ENCODE data around the gene AGTRAP. TPM values are rescaled to one million over a fixed set of nuclear protein-coding genes. Genes with fewer than 3 reads are reported as not detected.

AGTRAP gene
- total and polyA plus RNA-seq, 2 donors (not counting 3 experiments of a cell fraction or from before 2014, with no cell fraction given), result 41.6 to 101 TPM

- H2AFZ ChIP-seq (ENCODE audit: low read depth, low read length), result no peak overlapping the region
- no peak for TF ChIP-seq CTCF (IDR thresholded peaks at IDR 0.05; ENCODE audit: extremely low read depth in 1 of 2, insufficient read depth in 1 of 2, low read depth in 1 of 2, low read length in 2 of 2)
- no peak for TF ChIP-seq POLR2AphosphoS5 (IDR thresholded peaks at IDR 0.05; ENCODE audit: insufficient read depth, low read depth, low read length)
- TF ChIP-seq, protein P1, sequence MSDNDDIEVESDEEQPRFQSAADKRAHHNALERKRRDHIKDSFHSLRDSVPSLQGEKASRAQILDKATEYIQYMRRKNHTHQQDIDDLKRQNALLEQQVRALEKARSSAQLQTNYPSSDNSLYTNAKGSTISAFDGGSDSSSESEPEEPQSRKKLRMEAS (IDR thresholded peaks at IDR 0.05; ENCODE audit: insufficient read depth, insufficient read length), result no peak
- TF ChIP-seq FOS (IDR thresholded peaks at IDR 0.05; ENCODE audit: borderline replicate concordance, insufficient read depth, low read length), result no peak
- no peak for TF ChIP-seq EZH2 (IDR thresholded peaks at IDR 0.05; ENCODE audit: borderline replicate concordance, low read depth, low read length, severe bottlenecking)
- no peak for TF ChIP-seq POLR2A (IDR thresholded peaks at IDR 0.05; ENCODE audit: low read depth, low read length)
- TF ChIP-seq MYC (IDR thresholded peaks at IDR 0.05; ENCODE audit: low read depth, low read length), result no peak
- no peak for TF ChIP-seq GATA2 (IDR thresholded peaks at IDR 0.05; ENCODE audit: insufficient read depth, insufficient read length, low read depth, low read length)
- no peak for TF ChIP-seq JUN (IDR thresholded peaks at IDR 0.05; ENCODE audit: borderline replicate concordance, insufficient read depth, insufficient read length, low read depth)
- ChIA-PET CTCF (interaction anchor here (0.7 to 9.8 kb wide), 21 partner anchors 11 to 682 kb away, joined by 3 to 170 read pairs (median 6); partner anchors contain the start of genes AGTRAP, CLCN6, FBXO2 and FBXO44), POLR2A (interaction anchor here (1.0 to 1.6 kb wide), 2 partner anchors 24 to 56 kb away, joined by 3 to 5 read pairs; partner anchors contain the start of gene FBXO6)
- no peaks in the 10 kb centered on the region for H4K20me1 ChIP-seq (replicated peaks; ENCODE audit: control insufficient read depth, extremely low read depth, insufficient read depth, low read length)
- DNase-seq (ENCODE audit: low read depth, low spot score) (no peak), FAIRE-seq (no peak)
- H3K27ac ChIP-seq (ENCODE audit: insufficient read depth, low read depth, low read length), result no peak overlapping the region
- no TSS peak for BruUV-seq (replicated peaks)
- dilution Hi-C loops (cut with MboI; ENCODE audit: extremely low pct_ligation_motif_present, low sequenced_read_pairs), result no loop called here
- no peaks in the 10 kb centered on the region for H3K9me1 ChIP-seq (replicated peaks; ENCODE audit: control insufficient read depth, extremely low read depth, insufficient read depth, low read length)
- H3K79me2 ChIP-seq (ENCODE audit: control insufficient read depth, insufficient read depth, low read length), result no peaks in the 10 kb centered on the region
- H3K9ac ChIP-seq (replicated peaks; ENCODE audit: extremely low read depth, insufficient read depth, low read length), result no peak overlapping the region
- H3K4me2 ChIP-seq (ENCODE audit: insufficient read depth, low read length), result no peak overlapping the region
- H3K4me3 ChIP-seq (replicated peaks in 1 of 3; ENCODE audit: insufficient read depth in 1 of 3, low read depth in 1 of 3, low read length in 3 of 3), result no peak overlapping the region
- peaks cover 4% of the 10 kb centered on the region for H3K4me1 ChIP-seq (ENCODE audit: control insufficient read depth, extremely low read depth, insufficient read depth, low read length)
- no peaks in the 10 kb centered on the region for H3K36me3 ChIP-seq (ENCODE audit: control insufficient read depth in 2 of 2, extremely low read depth in 1 of 2, insufficient read depth in 2 of 2, low read length in 2 of 2)
- peaks cover 0 to 4% of the 10 kb centered on the region in 2 experiments for H3K27me3 ChIP-seq (ENCODE audit: control insufficient read depth in 2 of 2, insufficient read depth in 2 of 2, low read length in 2 of 2)
- no peaks in the 10 kb centered on the region for H3K9me3 ChIP-seq (replicated peaks; ENCODE audit: control insufficient read depth, insufficient read depth, low read length)
- intact Hi-C loops (cut with micrococcal nuclease), result no loop called here
These were observed 15.9 kb upstream of the AGTRAP start for GRCh38 chr1:11720033-11720376.
